Measurements from ENCODE around the gene CTDP1. TPM values are rescaled to one million over a fixed set of nuclear protein-coding genes. Genes with fewer than 3 reads are reported as not detected.

The CTDP1 gene
- total RNA-seq, 2 experiments from 2014 or later, result 69.0 to 79.6 TPM

GRCh38 chr18:79664525-79665125 is 15.0 kb upstream of the CTDP1 start:
- no peak for ATAC-seq (ENCODE audit: poor library complexity)
- no peak overlapping the region for H3K27ac Mint-ChIP-seq
- no peaks in the 10 kb centered on the region for H3K9me3 ChIP-seq (ENCODE audit: control insufficient read depth in 1 of 2, insufficient read depth in 1 of 2, low read length in 2 of 2)
- H3K36me3 Mint-ChIP-seq (ENCODE audit: low read depth), result no peaks in the 10 kb centered on the region
- no peak overlapping the region for H3K4me3 ChIP-seq (ENCODE audit: low read length)
- no peak for DNase-seq
- H3K4me1 Mint-ChIP-seq (ENCODE audit: low read depth), result no peaks in the 10 kb centered on the region
- no peaks in the 10 kb centered on the region for H3K4me1 ChIP-seq (ENCODE audit: insufficient read depth, low read length)
- no peaks in the 10 kb centered on the region for H3K36me3 ChIP-seq (ENCODE audit: insufficient read depth, low read length)
- no peak overlapping the region for H3K27ac ChIP-seq (ENCODE audit: low read depth in 1 of 2, low read length in 2 of 2)
- peaks cover 9% of the 10 kb centered on the region for H3K27me3 Mint-ChIP-seq
- no peak for TF ChIP-seq CTCF (IDR thresholded peaks at IDR 0.05)
- H3K4me3 Mint-ChIP-seq, result no peak overlapping the region
- CTCF ChIA-PET, result interaction anchor here (0.7 kb wide), 1 partner anchor 495 kb away, joined by 3 read pairs; no protein-coding TSS in a partner anchor
- intact Hi-C loops (cut with DNase I, micrococcal nuclease), result no loop called here
- H3K9me3 Mint-ChIP-seq, result no peaks in the 10 kb centered on the region
- peaks cover 0 to 6% of the 10 kb centered on the region in 2 experiments for H3K27me3 ChIP-seq (ENCODE audit: control insufficient read depth in 1 of 2, insufficient read depth in 2 of 2, low read length in 2 of 2)
- POLR2A ChIA-PET, result interaction anchor here (0.6 kb wide), 1 partner anchor 249 kb away, joined by 4 read pairs; no protein-coding TSS in a partner anchor

GRCh38 chr18:79668203-79668602 is 11.4 kb upstream of the CTDP1 start:
- DNase-seq (no peak), ATAC-seq (ENCODE audit: poor library complexity) (no peak)
- POLR2A ChIA-PET, result no interaction called here
- peaks cover 4% of the 10 kb centered on the region for H3K36me3 Mint-ChIP-seq (ENCODE audit: low read depth)
- no peak overlapping the region for H3K4me3 Mint-ChIP-seq
- H3K27me3 ChIP-seq (ENCODE audit: control insufficient read depth in 1 of 2, insufficient read depth in 2 of 2, low read length in 2 of 2), result no peaks in the 10 kb centered on the region
- H3K4me1 ChIP-seq (ENCODE audit: insufficient read depth, low read length), result no peaks in the 10 kb centered on the region
- H3K27ac Mint-ChIP-seq, result no peak overlapping the region
- H3K4me1 Mint-ChIP-seq (ENCODE audit: low read depth), result no peaks in the 10 kb centered on the region
- H3K9me3 ChIP-seq (ENCODE audit: control insufficient read depth in 1 of 2, insufficient read depth in 1 of 2, low read length in 2 of 2), result no peaks in the 10 kb centered on the region
- no peaks in the 10 kb centered on the region for H3K27me3 Mint-ChIP-seq
- H3K9me3 Mint-ChIP-seq, result no peaks in the 10 kb centered on the region
- CTCF ChIA-PET, result no interaction called here
- no peak overlapping the region for H3K4me3 ChIP-seq (ENCODE audit: low read length)
- H3K27ac ChIP-seq (ENCODE audit: low read depth in 1 of 2, low read length in 2 of 2), result no peak overlapping the region
- intact Hi-C loops (cut with DNase I, micrococcal nuclease), result no loop called here
- H3K36me3 ChIP-seq (ENCODE audit: insufficient read depth, low read length), result no peaks in the 10 kb centered on the region
- TF ChIP-seq CTCF (IDR thresholded peaks at IDR 0.05), result no peak

GRCh38 chr18:79672490-79673276 is 6.9 kb upstream of the CTDP1 start:
- Mint-ChIP-seq H3K9me3 (no peaks in the 10 kb centered on the region), H3K36me3 (ENCODE audit: low read depth) (peaks cover 16% of the 10 kb centered on the region), H3K4me1 (ENCODE audit: low read depth) (peaks cover 16% of the 10 kb centered on the region), H3K4me3 (no peak overlapping the region), H3K27ac (no peak overlapping the region), H3K27me3 (no peaks in the 10 kb centered on the region)
- ATAC-seq (ENCODE audit: poor library complexity) (no peak), DNase-seq (no peak)
- ChIA-PET POLR2A (no interaction called here), CTCF (no interaction called here)
- H3K36me3 ChIP-seq (ENCODE audit: insufficient read depth, low read length), result peaks cover 6% of the 10 kb centered on the region
- peaks cover 6% of the 10 kb centered on the region for H3K4me1 ChIP-seq (ENCODE audit: insufficient read depth, low read length)
- H3K4me3 ChIP-seq (ENCODE audit: low read length), result no peak overlapping the region
- no peaks in the 10 kb centered on the region for H3K27me3 ChIP-seq (ENCODE audit: control insufficient read depth in 1 of 2, insufficient read depth in 2 of 2, low read length in 2 of 2)
- intact Hi-C loops (cut with DNase I, micrococcal nuclease), result no loop called here
- no peaks in the 10 kb centered on the region for H3K9me3 ChIP-seq (ENCODE audit: control insufficient read depth in 1 of 2, insufficient read depth in 1 of 2, low read length in 2 of 2)
- no peak overlapping the region for H3K27ac ChIP-seq (ENCODE audit: low read depth in 1 of 2, low read length in 2 of 2)
- TF ChIP-seq CTCF (IDR thresholded peaks at IDR 0.05), result no peak
